Sigmoid colon (tissue), 7 donors: Measurements from ENCODE around the gene SEMA4C. TPM values are rescaled to one million over a fixed set of nuclear protein-coding genes. Genes with fewer than 3 reads are reported as not detected.
A peak's percentile ranks its signal among the peaks of the same experiment; 100 is the strongest.

Source experiments
- DNase-seq: peaks from one replicate; pipeline ENCODE4 v3.0.0-alpha.2; 2019
- H3K27ac ChIP-seq, 4 donors: fragments of 200-600 bp; sonication (generic); one replicate each; pipeline ENCODE4 v1.5.1; 2016 to 2019; ENCODE audit warnings: mild to moderate bottlenecking in 1 of 4
- H3K27me3 ChIP-seq, 3 donors: fragments of 200-600 bp; sonication (generic); one replicate each; pipeline ENCODE4 v1.5.1; 2019; ENCODE audit warnings: mild to moderate bottlenecking in 1 of 3
- H3K36me3 ChIP-seq, 4 donors: fragments of 200-600 bp; sonication (generic); one replicate each; pipeline ENCODE4 v1.5.1; 2016 to 2019
- H3K4me1 ChIP-seq, 4 donors: fragments of 200-600 bp; sonication (generic); one replicate each; pipeline ENCODE4 v1.5.1; 2017 to 2019
- H3K4me3 ChIP-seq, 4 donors: fragments of 200-600 bp; sonication (generic); one replicate each; pipeline ENCODE4 v1.5.1; 2017 to 2019; ENCODE audit warnings: mild to moderate bottlenecking in 2 of 4, moderate library complexity in 1 of 4
- H3K9me3 ChIP-seq, 4 donors: fragments of 200-600 bp in 3 of 4; sonication (generic) in 3 of 4; one replicate each; pipeline versions ENCODE4 v1.5.1 to v1.6.1; 2013 to 2019
- CTCF ChIP-seq, 4 experiments: fragments of 450-650 bp in 3 of 4; fragments of 200-600 bp in 1 of 4; IDR thresholded peaks; one replicate each; pipeline ENCODE4 v1.5.1; 2016 to 2019; ENCODE audit warnings: antibody characterized with exemption in 4 of 4, mild to moderate bottlenecking in 3 of 4, moderate library complexity in 2 of 4
- EP300 ChIP-seq, 4 donors: sonication (generic); formaldehyde crosslinking; IDR thresholded peaks; one replicate each; pipeline ENCODE4 v1.6.1; 2017; ENCODE audit warnings: antibody characterized with exemption in 4 of 4
- POLR2A ChIP-seq, 2 donors: fragments of 450-650 bp; IDR thresholded peaks; one replicate each; pipeline ENCODE4 v1.6.1; 2016; ENCODE audit warnings: antibody characterized with exemption in 2 of 2, mild to moderate bottlenecking in 2 of 2, moderate library complexity in 2 of 2
- POLR2AphosphoS5 ChIP-seq, 4 donors: sonication (generic); formaldehyde crosslinking; IDR thresholded peaks; one replicate each; pipeline ENCODE4 v1.6.1; 2017; ENCODE audit warnings: antibody characterized with exemption in 4 of 4
- WGBS, 2 donors: extraction: QIAGEN DNeasy Blood & Tissue Kit; methylation state at CpG; one replicate each; pipeline ENCODE4 v1.1.7; 2013; 5-methylcytosine and 5-hydroxymethylcytosine counted together
- intact Hi-C: fragments of 100-400 bp; cut with DNase I; formaldehyde crosslinking; loops from one replicate; pipeline ENCODE4 v1.15.1; 2023
- polyA plus RNA-seq, 3 donors: library from polyadenylated mRNA; stranded (reverse); fragments of 200-250 nt; gene quantifications; one replicate each; pipeline ENCODE4 v1.2.3, GENCODE V29; 2013
- total RNA-seq, 4 donors: library from RNA; depleted of rRNA; stranded (reverse); fragments of >200 nt; gene quantifications; one replicate each; pipeline ENCODE4 v1.1.0, GENCODE V29; 2016
- donor health status: healthy with polysubstance abuse.
- donor health status: Bipolar disorder and iron deficiency.
- donor health status: healthy.

SEMA4C gene
- total and polyA plus RNA-seq, 7 donors = 3.6 to 90.1 (median 57.1) TPM

- Histone ChIP-seq H3K4me1 (peaks cover 0 to 48% (median 39%) of the 10 kb centered on the region in 4 donors), H3K36me3 (peaks cover 0 to 2% (median 0%) of the 10 kb centered on the region in 4 donors), H3K27me3 (no peaks in the 10 kb centered on the region), H3K9me3 (no peaks in the 10 kb centered on the region), H3K4me3 (peak overlapping the region; percentile 60 to 88 (median 68)), H3K27ac (peak overlapping the region; percentile 85 to 96 (median 96))
- TF ChIP-seq EP300 (IDR thresholded peaks at IDR 0.05) (no peak), CTCF (IDR thresholded peaks at IDR 0.05) (no peak), POLR2A (IDR thresholded peaks at IDR 0.05) (no peak), POLR2AphosphoS5 (IDR thresholded peaks at IDR 0.05) (no peak)
- 1% methylated on average over 60 of the region's 60 CpGs for WGBS, 2 donors
- intact Hi-C loops = loop anchor here (1.0 to 10.0 kb wide), 6 partner anchors 42 to 297 kb away; partner anchors contain the start of genes ANKRD36, ANKRD39, CNNM4 and KANSL3
- no peak for DNase-seq
Measured at GRCh38 chr2:96815326-96816126, 54.4 kb downstream of the SEMA4C start.

- no peak for DNase-seq
- no peaks in the 10 kb centered on the region for H3K9me3 ChIP-seq
- no peak overlapping the region for H3K4me3 ChIP-seq
- no peak overlapping the region for H3K27ac ChIP-seq
- H3K27me3 ChIP-seq = no peaks in the 10 kb centered on the region
- H3K36me3 ChIP-seq = peaks cover 0 to 19% (median 5%) of the 10 kb centered on the region in 4 donors
- intact Hi-C loops = loop anchor here (10.0 kb wide), 1 partner anchor 179 kb away; the partner anchor contains the start of gene KANSL3
- H3K4me1 ChIP-seq = peaks cover 0 to 29% (median 20%) of the 10 kb centered on the region in 4 donors
- TF ChIP-seq EP300 (IDR thresholded peaks at IDR 0.05) (no peak), CTCF (IDR thresholded peaks at IDR 0.05) (no peak), POLR2AphosphoS5 (IDR thresholded peaks at IDR 0.05) (no peak), POLR2A (IDR thresholded peaks at IDR 0.05) (no peak)
- 26 to 73% methylated on average over 4 of the region's 4 CpGs for WGBS, 2 donors
Measured at GRCh38 chr2:96813656-96814055, 56.2 kb downstream of the SEMA4C start.

GRCh38 chr2:96811917-96812316, 58.0 kb downstream of the SEMA4C start:
- no peaks in the 10 kb centered on the region for H3K9me3 ChIP-seq
- peak; percentile 88 for DNase-seq
- peaks cover 0 to 14% (median 3%) of the 10 kb centered on the region in 4 donors for H3K4me1 ChIP-seq
- H3K27ac ChIP-seq = peak overlapping the region in 1 of 4 donors; percentile 22
- WGBS, 2 donors = 16 to 48% methylated on average over 3 of the region's 3 CpGs
- TF ChIP-seq CTCF (IDR thresholded peaks at IDR 0.05) = no peak
- peak in 2 of 4 donors; percentile 26 to 34 for TF ChIP-seq POLR2AphosphoS5 (IDR thresholded peaks at IDR 0.05)
- H3K27me3 ChIP-seq = no peaks in the 10 kb centered on the region
- no peak overlapping the region for H3K4me3 ChIP-seq
- intact Hi-C loops = loop anchor here (10.0 kb wide), 1 partner anchor 177 kb away; the partner anchor contains the start of gene KANSL3
- H3K36me3 ChIP-seq = peaks cover 0 to 21% (median 5%) of the 10 kb centered on the region in 4 donors

- intact Hi-C loops = loop anchor here (10.0 kb wide), 1 partner anchor 176 kb away; the partner anchor contains the start of gene KANSL3
- Histone ChIP-seq H3K36me3 (peaks cover 0 to 21% (median 5%) of the 10 kb centered on the region in 4 donors), H3K4me3 (no peak overlapping the region), H3K27ac (no peak overlapping the region), H3K4me1 (peaks cover 0 to 14% (median 3%) of the 10 kb centered on the region in 4 donors), H3K9me3 (no peaks in the 10 kb centered on the region), H3K27me3 (no peaks in the 10 kb centered on the region)
- TF ChIP-seq EP300 (IDR thresholded peaks at IDR 0.05) = no peak
- no peak for TF ChIP-seq POLR2A (IDR thresholded peaks at IDR 0.05)
- TF ChIP-seq CTCF (IDR thresholded peaks at IDR 0.05) = no peak
- TF ChIP-seq POLR2AphosphoS5 (IDR thresholded peaks at IDR 0.05) = no peak
- WGBS, 2 donors = 71 to 82% methylated on average over 5 of the region's 5 CpGs
- no peak for DNase-seq
Measured at GRCh38 chr2:96810783-96811192, 59.1 kb downstream of the SEMA4C start.
